HG03565 (cell line): ENCODE data around the gene GET3.
"Not testable (repeated sequence)": the region's sequence is repeated elsewhere in the genome, so short reads cannot be mapped to it uniquely, and the experiment has no call there.

Experiments
- ATAC-seq: cut with Tn5 transposase; IDR thresholded peaks from one replicate; pipeline ENCODE4 v1.9.1; 2021; ENCODE audit warnings: mild to moderate bottlenecking, moderate library complexity; ENCODE audit not compliant: unreplicated experiment

The GET3 gene

GRCh38 chr19:12790628-12791344 is 53.5 kb downstream of the GET3 start:
- no peak for ATAC-seq

GRCh38 chr19:12791345-12792050 is 54.2 kb downstream of the GET3 start, which contains the start of gene JUNB:
Gene JUNB (plus strand): TSS chr19:12791486. CDS start chr19:12791772, 286 bp downstream.
- ATAC-seq: peak; percentile 25

DNA sequence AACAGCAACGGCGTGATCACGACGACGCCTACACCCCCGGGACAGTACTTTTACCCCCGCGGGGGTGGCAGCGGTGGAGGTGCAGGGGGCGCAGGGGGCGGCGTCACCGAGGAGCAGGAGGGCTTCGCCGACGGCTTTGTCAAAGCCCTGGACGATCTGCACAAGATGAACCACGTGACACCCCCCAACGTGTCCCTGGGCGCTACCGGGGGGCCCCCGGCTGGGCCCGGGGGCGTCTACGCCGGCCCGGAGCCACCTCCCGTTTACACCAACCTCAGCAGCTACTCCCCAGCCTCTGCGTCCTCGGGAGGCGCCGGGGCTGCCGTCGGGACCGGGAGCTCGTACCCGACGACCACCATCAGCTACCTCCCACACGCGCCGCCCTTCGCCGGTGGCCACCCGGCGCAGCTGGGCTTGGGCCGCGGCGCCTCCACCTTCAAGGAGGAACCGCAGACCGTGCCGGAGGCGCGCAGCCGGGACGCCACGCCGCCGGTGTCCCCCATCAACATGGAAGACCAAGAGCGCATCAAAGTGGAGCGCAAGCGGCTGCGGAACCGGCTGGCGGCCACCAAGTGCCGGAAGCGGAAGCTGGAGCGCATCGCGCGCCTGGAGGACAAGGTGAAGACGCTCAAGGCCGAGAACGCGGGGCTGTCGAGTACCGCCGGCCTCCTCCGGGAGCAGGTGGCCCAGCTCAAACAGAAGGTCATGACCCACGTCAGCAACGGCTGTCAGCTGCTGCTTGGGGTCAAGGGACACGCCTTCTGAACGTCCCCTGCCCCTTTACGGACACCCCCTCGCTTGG is 55.0 kb downstream of the GET3 start:
- no peak for ATAC-seq

- ATAC-seq: no peak
Observed at GRCh38 chr19:12792853-12793289, 55.6 kb downstream of the GET3 start.

DNA sequence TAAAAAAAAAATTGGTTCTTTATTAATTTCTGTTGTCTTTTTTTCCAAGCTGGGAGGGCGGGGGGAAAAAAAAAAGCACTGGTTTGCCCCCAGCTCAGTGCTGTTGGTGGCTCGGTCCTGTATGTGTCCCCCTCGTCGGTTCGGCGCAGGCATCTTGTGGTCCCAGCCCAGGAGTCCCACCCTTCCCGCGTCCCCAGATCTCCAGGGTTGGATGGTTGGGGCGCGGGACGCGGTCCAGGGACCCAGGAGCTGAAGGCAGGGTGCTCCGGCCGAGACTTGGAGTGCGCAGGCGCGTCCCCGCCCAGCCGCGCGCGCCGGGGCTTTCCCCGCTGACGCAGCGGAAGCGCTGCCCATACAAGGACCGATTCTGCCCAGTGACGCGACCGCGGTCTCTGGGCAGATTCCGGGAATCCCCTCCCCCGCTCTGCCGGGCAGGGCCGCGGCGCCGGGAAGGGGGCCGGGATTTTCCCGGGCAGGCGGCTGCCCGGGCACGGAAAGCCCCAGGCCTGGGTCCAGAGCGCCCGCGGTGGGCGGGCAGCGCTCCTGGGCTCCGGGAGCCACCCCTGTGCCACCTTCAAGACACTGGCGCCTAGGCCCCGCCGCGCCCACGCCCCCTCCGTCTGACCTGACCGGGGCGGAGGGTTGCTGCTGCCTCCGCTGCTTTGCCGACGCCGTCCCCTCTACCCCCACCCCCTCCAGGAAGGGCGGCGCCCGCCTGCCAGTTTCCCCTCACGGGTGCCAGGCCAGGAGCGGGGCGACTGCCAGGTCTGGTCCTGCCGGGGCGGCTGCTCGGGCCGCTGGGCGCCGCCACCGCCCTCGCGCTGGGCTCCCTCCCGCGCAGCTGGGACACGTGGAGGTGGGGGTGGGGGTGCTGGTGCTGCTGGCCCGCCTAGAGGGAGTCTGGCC is 56.2 kb downstream of the GET3 start:
- ATAC-seq: peak; percentile 37

DNA sequence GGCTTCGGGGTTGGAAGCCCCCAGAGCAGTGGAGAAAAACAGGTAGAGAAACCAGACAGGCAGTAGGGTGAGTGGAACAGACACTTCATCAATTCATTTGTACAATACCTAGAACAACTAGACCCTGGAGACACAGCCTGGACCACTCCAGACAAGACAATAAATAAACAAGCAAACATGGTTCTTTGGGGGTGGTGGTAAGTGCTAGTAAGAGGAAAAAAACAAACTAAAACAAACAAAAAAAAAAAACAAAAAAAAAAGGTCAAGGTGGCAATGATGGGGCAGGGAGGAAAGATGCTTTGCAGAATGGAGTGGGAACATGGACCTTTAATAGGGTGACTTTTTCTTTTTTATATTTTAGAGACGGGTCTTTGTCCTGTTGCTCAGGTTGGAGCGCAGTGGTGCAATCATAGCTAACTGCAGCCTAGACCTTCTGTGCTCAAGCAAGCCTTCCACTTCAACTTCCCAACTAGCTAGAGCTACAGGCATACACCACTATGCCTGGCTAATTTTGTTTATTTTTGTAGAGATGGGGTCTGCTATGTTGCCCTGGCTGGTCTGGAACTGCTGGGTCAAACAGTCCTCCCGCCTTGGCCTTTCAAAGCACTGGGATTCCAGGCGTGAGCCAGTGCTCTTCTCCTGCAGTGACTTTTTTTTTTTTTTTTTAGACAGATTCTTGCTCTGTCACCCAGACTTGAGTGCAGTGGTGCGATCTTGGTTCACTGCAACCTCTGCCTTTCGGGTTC is 57.1 kb downstream of the GET3 start:
- no peak for ATAC-seq

- no peak for ATAC-seq
Observed at GRCh38 chr19:12794971-12795381, 57.7 kb downstream of the GET3 start.

GRCh38 chr19:12796146-12797071 is 59.1 kb downstream of the GET3 start:
- ATAC-seq: no peak

DNA sequence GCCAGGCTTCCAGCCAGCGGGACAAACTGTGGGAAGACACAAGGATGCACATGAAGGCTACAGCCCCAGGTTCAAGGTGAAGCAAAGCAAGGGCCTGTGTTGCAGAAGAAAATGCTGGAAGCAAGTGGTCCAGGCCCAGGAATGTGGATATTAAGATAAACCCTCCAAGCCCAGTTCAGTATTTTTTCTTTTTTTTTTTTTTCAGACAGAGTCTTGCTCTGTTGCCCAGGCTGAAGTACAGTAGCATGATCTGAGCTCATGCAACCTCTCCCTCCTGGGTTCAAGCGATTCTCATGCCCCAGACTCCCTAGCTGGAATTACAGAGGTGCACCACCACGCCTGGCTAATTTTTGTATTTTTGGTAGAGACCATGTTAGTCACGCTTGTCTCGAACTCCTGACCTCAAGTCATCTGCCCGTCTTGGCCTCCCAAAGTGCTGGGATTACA is 59.9 kb downstream of the GET3 start:
- ATAC-seq: no peak

GRCh38 chr19:12797607-12798006 is 60.3 kb downstream of the GET3 start:
- ATAC-seq: not testable (repeated sequence)
